ENCODE data around the gene RASSF7.

The RASSF7 gene

GRCh38 chr11:551131-551530 is 9.6 kb upstream of the RASSF7 start:
- TF ChIP-seq ZNF565 (CRISPR knock-in tag; conservative IDR thresholded peaks at IDR 0.05; ENCODE audit: low read depth) (no peak), ESRRG (CRISPR knock-in tag; IDR thresholded peaks at IDR 0.05) (no peak), ZNF8 (CRISPR knock-in tag; IDR thresholded peaks at IDR 0.05) (no peak), OSR1 (CRISPR knock-in tag; IDR thresholded peaks at IDR 0.05) (no peak)

GRCh38 chr11:551596-551995 is 9.2 kb upstream of the RASSF7 start:
- no peak for ATAC-seq
- TF ChIP-seq CREB5 (CRISPR knock-in tag; IDR thresholded peaks at IDR 0.05; ENCODE audit: low read depth) (no peak), ZNF8 (CRISPR knock-in tag; IDR thresholded peaks at IDR 0.05) (no peak), ESRRG (CRISPR knock-in tag; IDR thresholded peaks at IDR 0.05) (no peak), RARB (CRISPR knock-in tag; IDR thresholded peaks at IDR 0.05) (no peak), CSDC2 (CRISPR knock-in tag; IDR thresholded peaks at IDR 0.05) (no peak)

More at GRCh38 chr11:551131-551530, 9.6 kb upstream of the RASSF7 start:
- ATAC-seq: no peak

- TF ChIP-seq CSRNP3 (CRISPR knock-in tag; IDR thresholded peaks at IDR 0.05): no peak
- no peak for ATAC-seq
These were observed 7.4 kb upstream of the RASSF7 start for GRCh38 chr11:553083-553987.

GRCh38 chr11:553988-554340 is 6.8 kb upstream of the RASSF7 start:
- no peak; the same call in 2 of the 3 replicates for ATAC-seq
- TF ChIP-seq CSRNP3 (CRISPR knock-in tag; IDR thresholded peaks at IDR 0.05): no peak

GRCh38 chr11:554428-555226 is 6.1 kb upstream of the RASSF7 start:
- TF ChIP-seq PPARA (CRISPR knock-in tag; IDR thresholded peaks at IDR 0.05; ENCODE audit: borderline replicate concordance): no peak
- ATAC-seq: peak; percentile 67

GRCh38 chr11:555227-555779 is 5.5 kb upstream of the RASSF7 start:
- TF ChIP-seq ZNF70 (CRISPR knock-in tag; IDR thresholded peaks at IDR 0.05): no peak
- TF ChIP-seq TCF4 (CRISPR knock-in tag; IDR thresholded peaks at IDR 0.05; ENCODE audit: borderline replicate concordance): no peak
- TF ChIP-seq ISL1 (CRISPR knock-in tag; IDR thresholded peaks at IDR 0.05): no peak
- no peak for TF ChIP-seq ESRRG (CRISPR knock-in tag; IDR thresholded peaks at IDR 0.05)
- TF ChIP-seq OSR1 (CRISPR knock-in tag; IDR thresholded peaks at IDR 0.05): no peak
- TF ChIP-seq ZC3H10 (CRISPR knock-in tag; IDR thresholded peaks at IDR 0.05): no peak
- TF ChIP-seq PPARA (CRISPR knock-in tag; IDR thresholded peaks at IDR 0.05; ENCODE audit: borderline replicate concordance): no peak
- no peak for TF ChIP-seq CSRNP3 (CRISPR knock-in tag; IDR thresholded peaks at IDR 0.05)
- TF ChIP-seq GLIS3 (CRISPR knock-in tag; IDR thresholded peaks at IDR 0.05): no peak
- no peak for TF ChIP-seq ZNF565 (CRISPR knock-in tag; conservative IDR thresholded peaks at IDR 0.05; ENCODE audit: low read depth)
- no peak for TF ChIP-seq RARB (CRISPR knock-in tag; IDR thresholded peaks at IDR 0.05)
- no peak for TF ChIP-seq TOX (CRISPR knock-in tag; IDR thresholded peaks at IDR 0.05; ENCODE audit: borderline replicate concordance)
- TF ChIP-seq ZNF8 (CRISPR knock-in tag; IDR thresholded peaks at IDR 0.05): no peak
- TF ChIP-seq CSDC2 (CRISPR knock-in tag; IDR thresholded peaks at IDR 0.05): no peak
- TF ChIP-seq PATZ1 (CRISPR knock-in tag; IDR thresholded peaks at IDR 0.05; ENCODE audit: borderline replicate concordance): no peak

More at GRCh38 chr11:555227-555779, 5.5 kb upstream of the RASSF7 start:
- ATAC-seq: no peak

All from SK-N-SH treated with all-trans-retinoic acid at 6 μM for 48 hours (cell line).